OCI-LY3 (cell line): ENCODE results near the gene FAM117A.
"Not testable (repeated sequence)": the region's sequence is repeated elsewhere in the genome, so short reads cannot be mapped to it uniquely, and the experiment has no call there.

Experiments used
- H2AFZ ChIP-seq: fragments of 200-600, 300-600 bp; shearing (Covaris generic); 2 replicates; pipeline ENCODE4 v1.6.0; 2014; ENCODE audit warnings: antibody characterized with exemption, low read depth, low read length
- H3K27ac ChIP-seq: fragments of 200-600, 300-600 bp; sonication (generic); 2 replicates; pipeline ENCODE4 v1.5.1; 2014; ENCODE audit warnings: mild to moderate bottlenecking, low read length, moderate library complexity, mixed read lengths
- H3K27me3 ChIP-seq: fragments of 200-600, 300-600 bp; sonication (generic); 2 replicates; pipeline ENCODE4 v1.6.1; 2014; ENCODE audit warnings: low read depth, low read length, mixed read lengths
- H3K36me3 ChIP-seq: fragments of 200-600, 300-600 bp; sonication (generic); replicated peaks from 2 replicates; pipeline ENCODE3; 2014; ENCODE audit warnings: low read depth, low read length, mixed read lengths
- H3K4me1 ChIP-seq: fragments of 300-600, 200-600 bp; sonication (generic); 2 replicates; pipeline ENCODE4 v1.6.1; 2014; ENCODE audit warnings: low read length, mixed read lengths
- H3K4me2 ChIP-seq: fragments of 200-600, 300-600 bp; sonication (generic); 2 replicates; pipeline ENCODE4 v1.6.1; 2014; ENCODE audit warnings: low read length, mixed read lengths
- H3K4me3 ChIP-seq: fragments of 300-600, 200-600 bp; sonication (generic); 2 replicates; pipeline ENCODE4 v1.5.1; 2014; ENCODE audit warnings: antibody characterized with exemption, mild to moderate bottlenecking, low read length, moderate library complexity
- H3K79me2 ChIP-seq: fragments of 300-600, 200-600 bp; shearing (Covaris generic); 2 replicates; pipeline ENCODE4 v1.6.1; 2014; ENCODE audit warnings: mild to moderate bottlenecking, low read length, mixed read lengths
- H3K9ac ChIP-seq: fragments of 300-600, 200-600 bp; shearing (Covaris generic); 2 replicates; pipeline ENCODE4 v1.6.0; 2014; ENCODE audit warnings: mild to moderate bottlenecking, low read length, moderate library complexity
- H3K9me3 ChIP-seq: fragments of 200-600, 300-600 bp; shearing (Covaris generic); 2 replicates; pipeline ENCODE4 v1.6.1; 2014; ENCODE audit warnings: low read length, mixed read lengths; ENCODE audit not compliant: insufficient read depth
- H4K20me1 ChIP-seq: fragments of 200-600, 300-600 bp; sonication (generic); 2 replicates; pipeline ENCODE4 v1.6.1; 2016; ENCODE audit warnings: low read length, mixed read lengths; ENCODE audit not compliant: insufficient read depth
- EZH2phosphoT487 ChIP-seq: fragments of 200-600 bp; shearing (Covaris generic); IDR thresholded peaks from 2 replicates; pipeline ENCODE4 v1.6.1; 2018; ENCODE audit warnings: antibody characterized with exemption, mixed run types, low read depth
- TF ChIP-seq, protein P1 (sequence below): fragments of 200-600, 300-600 bp; sonication (generic); IDR thresholded peaks from 2 replicates; pipeline ENCODE4 v1.5.1; 2014; ENCODE audit warnings: antibody characterized with exemption, low read length, low read depth

The FAM117A gene

DNA sequence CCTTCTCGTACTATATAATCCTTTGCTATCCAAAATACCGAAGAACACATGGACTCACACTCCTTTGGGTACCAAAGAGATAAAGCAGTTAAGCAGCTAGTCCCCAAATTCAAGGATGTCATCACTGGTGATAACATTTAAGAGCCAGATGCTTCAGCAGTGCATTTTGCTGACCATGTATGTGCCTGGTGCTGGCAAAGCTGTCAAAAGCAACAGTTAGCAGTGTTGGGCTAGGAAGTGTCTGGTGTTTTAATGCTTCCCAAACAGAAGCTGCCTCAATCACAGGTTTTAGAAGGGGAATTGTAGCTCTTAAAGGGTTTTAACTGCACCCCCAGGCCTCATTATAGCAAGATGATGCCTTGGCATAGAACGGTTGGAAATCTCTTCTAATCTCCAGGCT lies 4.7 kb downstream of the FAM117A start:
- no peak overlapping the region for H3K4me2 ChIP-seq
- no peaks in the 10 kb centered on the region for H3K27me3 ChIP-seq
- no peak overlapping the region for H2AFZ ChIP-seq
- peaks cover 18% of the 10 kb centered on the region for H3K4me1 ChIP-seq
- no peak overlapping the region for H3K4me3 ChIP-seq
- TF ChIP-seq, protein P1, sequence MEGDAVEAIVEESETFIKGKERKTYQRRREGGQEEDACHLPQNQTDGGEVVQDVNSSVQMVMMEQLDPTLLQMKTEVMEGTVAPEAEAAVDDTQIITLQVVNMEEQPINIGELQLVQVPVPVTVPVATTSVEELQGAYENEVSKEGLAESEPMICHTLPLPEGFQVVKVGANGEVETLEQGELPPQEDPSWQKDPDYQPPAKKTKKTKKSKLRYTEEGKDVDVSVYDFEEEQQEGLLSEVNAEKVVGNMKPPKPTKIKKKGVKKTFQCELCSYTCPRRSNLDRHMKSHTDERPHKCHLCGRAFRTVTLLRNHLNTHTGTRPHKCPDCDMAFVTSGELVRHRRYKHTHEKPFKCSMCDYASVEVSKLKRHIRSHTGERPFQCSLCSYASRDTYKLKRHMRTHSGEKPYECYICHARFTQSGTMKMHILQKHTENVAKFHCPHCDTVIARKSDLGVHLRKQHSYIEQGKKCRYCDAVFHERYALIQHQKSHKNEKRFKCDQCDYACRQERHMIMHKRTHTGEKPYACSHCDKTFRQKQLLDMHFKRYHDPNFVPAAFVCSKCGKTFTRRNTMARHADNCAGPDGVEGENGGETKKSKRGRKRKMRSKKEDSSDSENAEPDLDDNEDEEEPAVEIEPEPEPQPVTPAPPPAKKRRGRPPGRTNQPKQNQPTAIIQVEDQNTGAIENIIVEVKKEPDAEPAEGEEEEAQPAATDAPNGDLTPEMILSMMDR, result no peak
- TF ChIP-seq EZH2phosphoT487, result no peak
- H3K36me3 ChIP-seq, result no peaks in the 10 kb centered on the region
- H3K79me2 ChIP-seq, result 0 out of 2 replicates have a peak, but pooled peaks cover 3% of the 10 kb centered on the region
- H3K9ac ChIP-seq, result no peak overlapping the region
- H3K9me3 ChIP-seq, result no peaks in the 10 kb centered on the region
- H4K20me1 ChIP-seq, result 0 out of 2 replicates have a peak, but pooled peaks cover 7% of the 10 kb centered on the region
- H3K27ac ChIP-seq, result no peak overlapping the region

DNA sequence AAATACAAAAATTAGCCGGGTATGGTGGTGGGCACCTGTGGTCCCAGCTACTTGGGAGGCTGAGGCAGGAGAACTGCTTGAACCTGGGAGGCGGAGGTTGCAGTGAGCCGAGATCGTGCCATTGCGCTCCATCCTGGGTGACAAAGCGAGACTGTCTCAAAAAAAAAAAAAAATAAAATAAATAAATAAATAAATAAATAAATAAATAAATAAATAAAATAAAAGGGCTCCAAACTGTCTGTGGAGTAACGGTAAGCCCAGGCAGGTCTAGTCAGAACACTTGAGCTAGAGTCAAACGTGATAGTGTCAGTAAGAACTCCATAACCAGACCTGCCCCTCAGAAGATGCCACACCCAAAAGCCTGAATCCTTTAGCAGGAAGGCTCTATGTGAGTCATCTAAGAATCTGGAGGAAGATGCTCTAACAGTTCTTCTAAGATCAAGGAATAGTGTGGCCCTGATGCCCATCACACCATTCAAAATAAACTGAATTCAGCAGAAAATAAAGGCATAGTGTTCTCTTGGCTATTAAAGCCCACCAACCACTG lies 5.4 kb downstream of the FAM117A start:
- not testable (repeated sequence) for H3K9ac ChIP-seq, H3K27me3 ChIP-seq, H3K4me3 ChIP-seq, H3K4me2 ChIP-seq, H2AFZ ChIP-seq, H3K36me3 ChIP-seq, H4K20me1 ChIP-seq, H3K79me2 ChIP-seq, H3K27ac ChIP-seq, H3K9me3 ChIP-seq
- H3K4me1 ChIP-seq, result peaks cover 18% of the 10 kb centered on the region

DNA sequence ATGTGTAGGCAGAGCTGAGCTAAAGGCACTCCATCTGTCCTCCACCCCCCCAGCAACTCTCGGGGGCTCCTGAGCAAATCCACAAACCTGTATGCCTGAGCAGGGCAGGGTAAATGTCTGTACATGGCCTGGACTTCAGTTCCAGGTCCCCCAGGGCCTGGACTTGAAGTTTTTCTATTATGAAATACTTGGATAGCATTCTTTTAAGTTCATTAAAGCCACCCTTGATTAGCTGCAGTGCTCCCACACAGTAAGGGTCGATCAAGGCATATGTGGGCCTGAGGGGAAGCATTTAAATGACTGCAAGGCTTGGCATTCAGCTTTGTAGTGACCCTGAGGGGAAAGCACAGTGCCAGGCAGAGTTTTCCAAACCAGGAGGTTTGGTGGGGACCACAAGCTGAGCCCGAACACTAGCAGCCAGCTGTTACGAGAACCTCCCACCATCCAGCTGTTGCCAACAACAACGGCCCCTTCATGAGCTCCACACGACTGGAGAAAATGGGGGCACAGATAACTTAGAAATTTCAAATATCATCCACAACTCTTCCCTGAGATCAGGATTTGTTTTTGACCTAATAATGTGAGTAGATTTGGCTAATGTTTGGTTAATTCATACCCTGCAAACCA lies 6.7 kb downstream of the FAM117A start:
- Histone ChIP-seq H3K4me3 (no peak overlapping the region), H3K4me1 (peaks cover 12% of the 10 kb centered on the region), H2AFZ (no peak overlapping the region), H3K27ac (no peak overlapping the region), H3K9me3 (no peaks in the 10 kb centered on the region), H3K36me3 (no peaks in the 10 kb centered on the region), H4K20me1 (0 out of 2 replicates have a peak, but pooled peaks cover 4% of the 10 kb centered on the region), H3K4me2 (no peak overlapping the region), H3K79me2 (no peaks in the 10 kb centered on the region), H3K27me3 (no peaks in the 10 kb centered on the region), H3K9ac (no peak overlapping the region)
- TF ChIP-seq, protein P1, result no peak
- no peak for TF ChIP-seq EZH2phosphoT487

DNA sequence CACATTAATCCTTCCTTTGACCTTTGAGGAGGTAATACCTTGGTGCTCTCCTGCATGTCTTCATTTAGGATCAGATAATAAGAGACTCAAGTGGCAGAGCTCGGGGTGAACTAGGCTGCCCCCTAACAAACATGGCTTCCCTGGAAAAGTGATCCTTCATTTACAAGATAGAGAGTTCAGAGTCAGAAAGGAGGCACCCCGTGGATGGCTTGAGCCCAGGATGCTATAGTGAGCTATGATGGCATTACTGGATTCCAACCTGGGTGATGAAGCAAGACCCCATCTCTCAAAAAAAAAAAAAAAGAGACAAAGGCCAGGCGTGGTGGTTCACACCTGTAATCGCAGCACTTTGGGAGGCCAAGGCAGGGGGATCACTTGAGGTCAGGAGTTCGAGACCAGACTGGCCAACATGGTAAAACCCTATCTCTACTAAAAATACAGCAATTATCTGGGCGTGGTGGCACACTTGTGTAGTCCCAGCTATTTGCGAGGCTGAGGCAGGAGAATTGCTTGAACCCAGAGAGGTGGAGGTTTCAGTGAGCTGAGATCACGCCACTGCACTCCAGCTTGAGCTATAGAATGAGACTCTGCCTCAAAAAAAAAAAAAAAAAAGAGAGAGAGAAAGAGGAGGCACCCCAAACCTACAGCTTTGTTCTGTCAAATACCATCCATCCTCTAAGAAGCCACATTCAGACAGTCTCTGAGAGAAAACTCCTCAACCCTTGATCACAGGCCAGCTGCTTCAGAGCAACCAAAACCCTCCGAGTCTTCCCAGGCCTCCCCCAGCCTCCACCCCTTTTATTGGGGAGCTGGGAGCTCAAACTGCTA lies 7.4 kb downstream of the FAM117A start:
- Histone ChIP-seq H2AFZ (no peak overlapping the region), H4K20me1 (0 out of 2 replicates have a peak, but pooled peaks cover 4% of the 10 kb centered on the region), H3K27me3 (no peaks in the 10 kb centered on the region), H3K79me2 (no peaks in the 10 kb centered on the region), H3K9ac (no peak overlapping the region), H3K27ac (no peak overlapping the region), H3K4me1 (peaks cover 10% of the 10 kb centered on the region), H3K4me3 (no peak overlapping the region), H3K4me2 (no peak overlapping the region), H3K9me3 (no peaks in the 10 kb centered on the region), H3K36me3 (no peaks in the 10 kb centered on the region)
- TF ChIP-seq EZH2phosphoT487, result no peak
- TF ChIP-seq, protein P1, result no peak
